Nephron progenitor cell (in vitro differentiated cells): ENCODE measurements around the gene CHIC2.

Experiments
- DNase-seq: peaks from one replicate; pipeline ENCODE4 v3.0.0; 2021
- H3K27ac Mint-ChIP-seq: 2 replicates; pipeline ENCODE4 v1.8.0; 2021; ENCODE audit warnings: mild to moderate bottlenecking, moderate library complexity, mixed read lengths
- H3K27me3 Mint-ChIP-seq: 2 replicates; pipeline ENCODE4 v1.8.0; 2021; ENCODE audit warnings: mild to moderate bottlenecking, low read depth, mixed read lengths; ENCODE audit not compliant: poor library complexity
- H3K36me3 Mint-ChIP-seq: 2 replicates; pipeline ENCODE4 v1.8.0; 2021; ENCODE audit warnings: low read depth, mixed read lengths
- H3K4me1 Mint-ChIP-seq: 2 replicates; pipeline ENCODE4 v1.8.0; 2021; ENCODE audit warnings: mixed read lengths
- H3K4me3 Mint-ChIP-seq: 2 replicates; pipeline ENCODE4 v1.8.0; 2021; ENCODE audit warnings: mild to moderate bottlenecking, moderate library complexity, mixed read lengths
- H3K9me3 Mint-ChIP-seq: 2 replicates; pipeline ENCODE4 v1.8.0; 2021; ENCODE audit warnings: mild to moderate bottlenecking, moderate library complexity, mixed read lengths
- CTCF ChIP-seq: fragments of 200-600 bp; sonication (generic); IDR thresholded peaks from 2 replicates; pipeline ENCODE4 v1.5.0; 2021; ENCODE audit warnings: antibody characterized with exemption

Gene CHIC2

GRCh38 chr4:53986062-53986461, 78.3 kb downstream of the CHIC2 start:
- Mint-ChIP-seq H3K27ac (no peak overlapping the region), H3K27me3 (peaks cover 2% of the 10 kb centered on the region), H3K36me3 (no peaks in the 10 kb centered on the region), H3K9me3 (peaks cover 7% of the 10 kb centered on the region), H3K4me1 (no peaks in the 10 kb centered on the region), H3K4me3 (no peak overlapping the region)
- DNase-seq: no peak
- no peak for TF ChIP-seq CTCF

GRCh38 chr4:53981567-53981966, 82.8 kb downstream of the CHIC2 start:
- H3K36me3 Mint-ChIP-seq: no peaks in the 10 kb centered on the region
- H3K27ac Mint-ChIP-seq: no peak overlapping the region
- TF ChIP-seq CTCF: no peak
- no peak overlapping the region for H3K4me3 Mint-ChIP-seq
- DNase-seq: no peak
- no peaks in the 10 kb centered on the region for H3K4me1 Mint-ChIP-seq
- H3K9me3 Mint-ChIP-seq: peaks cover 7% of the 10 kb centered on the region
- peaks cover 2% of the 10 kb centered on the region for H3K27me3 Mint-ChIP-seq

- DNase-seq: no peak
- H3K9me3 Mint-ChIP-seq: peaks cover 7% of the 10 kb centered on the region
- no peak overlapping the region for H3K4me3 Mint-ChIP-seq
- H3K4me1 Mint-ChIP-seq: no peaks in the 10 kb centered on the region
- TF ChIP-seq CTCF: no peak
- peaks cover 2% of the 10 kb centered on the region for H3K27me3 Mint-ChIP-seq
- no peaks in the 10 kb centered on the region for H3K36me3 Mint-ChIP-seq
- no peak overlapping the region for H3K27ac Mint-ChIP-seq
Measured at GRCh38 chr4:53981066-53981465, 83.3 kb downstream of the CHIC2 start.

GRCh38 chr4:53974561-53974960, 89.8 kb downstream of the CHIC2 start:
- DNase-seq: no peak
- Mint-ChIP-seq H3K4me3 (no peak overlapping the region), H3K4me1 (no peaks in the 10 kb centered on the region), H3K27ac (no peak overlapping the region), H3K9me3 (no peaks in the 10 kb centered on the region), H3K36me3 (no peaks in the 10 kb centered on the region), H3K27me3 (peaks cover 5% of the 10 kb centered on the region)
- TF ChIP-seq CTCF: no peak

- no peak for TF ChIP-seq CTCF
Measured at GRCh38 chr4:53967986-53968385, 96.4 kb downstream of the CHIC2 start.

GRCh38 chr4:53963781-53964180, 100.6 kb downstream of the CHIC2 start:
- no peak for TF ChIP-seq CTCF
- Mint-ChIP-seq H3K4me1 (peaks cover 47% of the 10 kb centered on the region), H3K4me3 (no peak overlapping the region), H3K27ac (no peak overlapping the region), H3K36me3 (no peaks in the 10 kb centered on the region), H3K9me3 (no peaks in the 10 kb centered on the region), H3K27me3 (peaks cover 7% of the 10 kb centered on the region)
- no peak for DNase-seq

More at GRCh38 chr4:53967986-53968385, 96.4 kb downstream of the CHIC2 start:
- no peak overlapping the region for H3K27ac Mint-ChIP-seq
- H3K36me3 Mint-ChIP-seq: no peaks in the 10 kb centered on the region
- peaks cover 7% of the 10 kb centered on the region for H3K27me3 Mint-ChIP-seq
- H3K4me3 Mint-ChIP-seq: no peak overlapping the region
- no peaks in the 10 kb centered on the region for H3K9me3 Mint-ChIP-seq
- DNase-seq: no peak
- peaks cover 13% of the 10 kb centered on the region for H3K4me1 Mint-ChIP-seq
